HCT116 (cell line): ENCODE data around the gene DPH5.

Experiments used
- CEBPB ChIP-seq: IDR thresholded peaks from 2 replicates; pipeline ENCODE4 v1.6.1; 2012; ENCODE audit warnings: low read depth
- CTCF ChIP-seq, 3 experiments: fragments of 200-600 bp in 1 of 3; sonication (generic) in 1 of 3; IDR thresholded peaks in 2 of 3; conservative IDR thresholded peaks in 1 of 3; 2 replicates each; pipeline ENCODE4 v1.5.1; 2012 to 2017; ENCODE audit warnings: low read depth in 2 of 3, low read length in 2 of 3, antibody characterized with exemption in 1 of 3, borderline replicate concordance in 1 of 3, control low read depth in 1 of 3, mild to moderate bottlenecking in 1 of 3, mixed read lengths in 1 of 3, mixed run types in 1 of 3, moderate library complexity in 1 of 3; ENCODE audit not compliant: insufficient read depth in 1 of 3
- FOSL1 ChIP-seq: IDR thresholded peaks from 2 replicates; pipeline ENCODE4 v1.6.1; 2012; ENCODE audit warnings: low read depth
- POLR2A ChIP-seq: IDR thresholded peaks from 2 replicates; pipeline ENCODE4 v1.7.0; 2011; ENCODE audit warnings: borderline replicate concordance; ENCODE audit not compliant: insufficient read depth, insufficient read length; ENCODE audit errors: extremely low read depth
- RAD21 ChIP-seq: IDR thresholded peaks from 2 replicates; pipeline ENCODE4 v1.6.1; 2012; ENCODE audit warnings: low read depth, mild to moderate bottlenecking
- SRF ChIP-seq: IDR thresholded peaks from 2 replicates; pipeline ENCODE4 v1.6.1; 2012; ENCODE audit warnings: low read depth

GRCh38 chr1:100941098-100941527, 84.5 kb downstream of the DPH5 start:
- TF ChIP-seq CTCF (IDR thresholded peaks at IDR 0.05 in 2 of 3, conservative IDR thresholded peaks at IDR 0.05 in 1 of 3; ENCODE audit: borderline replicate concordance in 1 of 3, insufficient read depth in 1 of 3, low read depth in 2 of 3, low read length in 2 of 3) (no peak), SRF (no peak), RAD21 (no peak), CEBPB (no peak), FOSL1 (no peak), POLR2A (no peak)
